Hematopoietic multipotent progenitor cell treated with erythropoietin and hydrocortisone succinate and interleukin-3 and kit ligand, for 15 days (in vitro differentiated cells): ENCODE data around the gene UMODL1.

Experiments
- DNase-seq: peaks from one replicate; pipeline ENCODE4 v3.0.0-alpha.2; 2015; ENCODE audit warnings: low spot score

UMODL1 gene

GRCh38 chr21:42038826-42039425 lies 32.2 kb upstream of the UMODL1 start:
- DNase-seq = no peak

GRCh38 chr21:42039470-42039901 lies 31.6 kb upstream of the UMODL1 start:
- no peak for DNase-seq

- DNase-seq = no peak
Observed at GRCh38 chr21:42039911-42040351, 31.2 kb upstream of the UMODL1 start.

- DNase-seq = no peak
Observed at GRCh38 chr21:42040411-42041180, 30.5 kb upstream of the UMODL1 start.

- no peak for DNase-seq
Observed at GRCh38 chr21:42041246-42041645, 29.9 kb upstream of the UMODL1 start.

GRCh38 chr21:42041711-42042110 lies 29.4 kb upstream of the UMODL1 start:
- no peak for DNase-seq

- DNase-seq = no peak
Observed at GRCh38 chr21:42042651-42043050, 28.5 kb upstream of the UMODL1 start.

GRCh38 chr21:42043201-42043895 lies 27.8 kb upstream of the UMODL1 start:
- DNase-seq = no peak

- no peak for DNase-seq
Observed at GRCh38 chr21:42043961-42044360, 27.2 kb upstream of the UMODL1 start.

- DNase-seq = no peak
Observed at GRCh38 chr21:42044871-42045495, 26.1 kb upstream of the UMODL1 start.

GRCh38 chr21:42047821-42048613 lies 23.1 kb upstream of the UMODL1 start:
- DNase-seq = no peak

- no peak for DNase-seq
Observed at GRCh38 chr21:42048870-42049577, 22.1 kb upstream of the UMODL1 start.

- DNase-seq = no peak
Observed at GRCh38 chr21:42049578-42050430, 21.3 kb upstream of the UMODL1 start.

GRCh38 chr21:42051788-42052187 lies 19.3 kb upstream of the UMODL1 start:
- DNase-seq = no peak

- no peak for DNase-seq
Observed at GRCh38 chr21:42055425-42055824, 15.7 kb upstream of the UMODL1 start.

GRCh38 chr21:42056468-42056867 lies 14.6 kb upstream of the UMODL1 start:
- DNase-seq = no peak

- no peak for DNase-seq
Observed at GRCh38 chr21:42056996-42057689, 14.0 kb upstream of the UMODL1 start.

GRCh38 chr21:42057851-42058437 lies 13.2 kb upstream of the UMODL1 start:
- DNase-seq = no peak

GRCh38 chr21:42058631-42059111 lies 12.4 kb upstream of the UMODL1 start:
- no peak for DNase-seq
